Stimulated activated naive B cell treated with anti-CD40 and anti-IgM and Interleukin-4, amounts not matched to agents 10 μg/mL and 1 μg/mL and 100 μg/mL, for 72 hours (primary cell): Measurements from ENCODE around the gene ADK.

Experiments used
- ATAC-seq, 2 donors: fragments of 150-1000 bp; cut with Tn5 transposase; replicated peaks; 2 replicates each; pipeline ENCODE4 v1.10.0; 2021; ENCODE audit warnings: moderate library complexity in 1 of 2
- DNase-seq: peaks from one replicate; pipeline ENCODE4 v3.0.0; 2021
- H3K27ac Mint-ChIP-seq: one replicate; pipeline ENCODE4 v1.8.0; 2022; ENCODE audit warnings: mild to moderate bottlenecking, mixed read lengths
- H3K27me3 Mint-ChIP-seq, 2 donors: one replicate each; pipeline ENCODE4 v1.8.0; 2022; ENCODE audit warnings: mixed read lengths in 2 of 2
- H3K36me3 Mint-ChIP-seq, 2 donors: one replicate each; pipeline ENCODE4 v1.8.0; 2022; ENCODE audit warnings: mixed read lengths in 2 of 2, mild to moderate bottlenecking in 1 of 2
- H3K4me1 Mint-ChIP-seq, 2 donors: one replicate each; pipeline ENCODE4 v1.8.0; 2022; ENCODE audit warnings: mixed read lengths in 2 of 2, mild to moderate bottlenecking in 1 of 2
- H3K4me3 Mint-ChIP-seq, 2 donors: one replicate each; pipeline ENCODE4 v1.8.0; 2022; ENCODE audit warnings: mild to moderate bottlenecking in 2 of 2, mixed read lengths in 2 of 2, moderate library complexity in 1 of 2
- H3K9me3 Mint-ChIP-seq, 2 donors: one replicate each; pipeline ENCODE4 v1.8.0; 2022; ENCODE audit warnings: mixed read lengths in 2 of 2, mild to moderate bottlenecking in 1 of 2

ADK gene

GRCh38 chr10:74150990-74151878, at the start of gene ADK:
Gene ADK (plus strand): TSS chr10:74151221. CDS start chr10:74151279, 58 bp downstream.
- Mint-ChIP-seq H3K9me3 (no peaks in the 10 kb centered on the region), H3K4me3 (no peak within 1 kb of the TSS), H3K27me3 (no peaks in the 10 kb centered on the region), H3K36me3 (peaks cover 9 to 17% of the 10 kb centered on the region in 2 donors), H3K27ac (no peak within 1 kb of the TSS), H3K4me1 (peaks cover 33 to 50% of the 10 kb centered on the region in 2 donors)
- peak; percentile 91 to 94 for ATAC-seq
- DNase-seq, result peak; percentile 97

GRCh38 chr10:74103560-74104258, 47.3 kb upstream of the ADK start:
- DNase-seq, result no peak
- peaks cover 8 to 11% of the 10 kb centered on the region in 2 donors for H3K4me1 Mint-ChIP-seq
- H3K4me3 Mint-ChIP-seq, result no peak overlapping the region
- no peak overlapping the region for H3K27ac Mint-ChIP-seq
- peak; percentile 39 to 56 for ATAC-seq
- H3K9me3 Mint-ChIP-seq, result no peaks in the 10 kb centered on the region
- H3K27me3 Mint-ChIP-seq, result no peaks in the 10 kb centered on the region
- H3K36me3 Mint-ChIP-seq, result peaks cover 67 to 73% of the 10 kb centered on the region in 2 donors

DNA sequence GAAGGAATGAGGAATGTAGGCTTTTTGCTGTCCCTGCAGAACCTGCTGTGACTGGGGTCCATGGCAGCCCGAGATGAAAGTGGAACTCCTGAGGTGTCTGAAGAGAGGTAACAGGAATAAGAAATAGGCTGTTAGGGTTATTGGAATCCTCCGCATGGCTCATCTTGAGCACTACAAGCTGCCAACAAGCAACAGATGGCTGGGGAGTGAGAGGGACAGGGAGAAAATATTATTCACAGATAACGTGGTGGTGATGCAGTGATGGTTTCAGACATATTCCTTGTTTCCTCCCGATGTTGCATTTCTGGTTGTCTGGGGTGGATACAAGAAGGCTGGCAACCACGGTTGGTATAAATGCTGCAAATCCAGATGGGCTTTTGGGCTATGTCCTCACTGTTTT, 46.5 kb upstream of the ADK start:
- H3K27ac Mint-ChIP-seq, result no peak overlapping the region
- peaks cover 62 to 72% of the 10 kb centered on the region in 2 donors for H3K36me3 Mint-ChIP-seq
- H3K4me3 Mint-ChIP-seq, result no peak overlapping the region
- DNase-seq (no peak), ATAC-seq (no peak)
- peaks cover under 1 to 6% of the 10 kb centered on the region in 2 donors for H3K4me1 Mint-ChIP-seq
- no peaks in the 10 kb centered on the region for H3K9me3 Mint-ChIP-seq
- H3K27me3 Mint-ChIP-seq, result no peaks in the 10 kb centered on the region

- DNase-seq, result no peak
- H3K9me3 Mint-ChIP-seq, result no peaks in the 10 kb centered on the region
- no peaks in the 10 kb centered on the region for H3K27me3 Mint-ChIP-seq
- ATAC-seq, result no peak
- H3K4me1 Mint-ChIP-seq, result peaks cover 0 to 4% of the 10 kb centered on the region in 2 donors
- peaks cover 63 to 73% of the 10 kb centered on the region in 2 donors for H3K36me3 Mint-ChIP-seq
- H3K27ac Mint-ChIP-seq, result no peak overlapping the region
- H3K4me3 Mint-ChIP-seq, result no peak overlapping the region
Observed at GRCh38 chr10:74104996-74105395, 46.0 kb upstream of the ADK start.

GRCh38 chr10:74107391-74107790, 43.6 kb upstream of the ADK start:
- Mint-ChIP-seq H3K27ac (peak overlapping the region; percentile 43), H3K9me3 (no peaks in the 10 kb centered on the region), H3K4me3 (no peak overlapping the region), H3K4me1 (peaks cover 0 to 7% of the 10 kb centered on the region in 2 donors), H3K36me3 (peaks cover 61 to 85% of the 10 kb centered on the region in 2 donors), H3K27me3 (no peaks in the 10 kb centered on the region)
- DNase-seq (no peak), ATAC-seq (no peak)

DNA sequence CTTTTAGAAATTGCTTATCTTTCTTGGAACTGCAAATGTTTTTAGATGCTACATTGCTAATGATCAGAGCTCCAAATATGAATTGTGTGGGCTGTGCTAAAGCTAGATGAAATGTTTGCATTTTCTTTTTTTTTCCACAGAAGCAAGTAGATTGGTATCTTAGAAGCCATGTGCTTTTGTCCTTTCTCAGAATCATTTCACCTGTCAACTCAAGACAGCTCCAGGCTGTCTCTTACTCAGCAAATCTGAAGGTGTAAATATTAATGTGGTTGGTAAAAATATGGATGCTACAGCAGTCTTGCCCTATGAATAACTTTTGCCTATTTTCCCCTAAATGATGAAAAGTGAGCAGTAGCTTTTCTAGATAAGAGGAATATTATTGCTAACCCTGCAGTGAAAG, 41.6 kb upstream of the ADK start:
- Mint-ChIP-seq H3K27ac (no peak overlapping the region), H3K4me3 (no peak overlapping the region), H3K36me3 (peaks cover 58 to 84% of the 10 kb centered on the region in 2 donors), H3K4me1 (peaks cover 5 to 11% of the 10 kb centered on the region in 2 donors), H3K27me3 (no peaks in the 10 kb centered on the region), H3K9me3 (no peaks in the 10 kb centered on the region)
- no peak for ATAC-seq
- no peak for DNase-seq

DNA sequence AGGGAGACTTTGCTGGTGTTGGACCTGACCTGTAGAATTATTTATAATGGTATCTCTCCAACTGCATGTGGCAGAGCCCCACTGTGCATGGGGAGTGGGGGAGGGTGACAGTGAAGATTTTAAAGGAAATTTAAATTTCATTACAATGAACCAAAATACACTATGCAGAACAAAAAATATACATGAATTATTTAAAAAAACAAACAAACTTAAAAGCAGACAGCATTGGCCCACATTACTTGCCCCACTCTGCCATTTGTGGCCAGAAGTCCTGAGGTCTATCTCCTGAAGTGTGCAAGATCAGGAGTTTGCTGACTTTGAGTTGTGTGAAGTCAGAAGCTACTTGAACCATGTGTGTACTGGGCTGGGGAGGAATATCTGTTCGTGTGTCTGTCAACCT, 40.9 kb upstream of the ADK start:
- no peaks in the 10 kb centered on the region for H3K9me3 Mint-ChIP-seq
- H3K4me3 Mint-ChIP-seq, result no peak overlapping the region
- peak overlapping the region; percentile 20 for H3K27ac Mint-ChIP-seq
- ATAC-seq (no peak), DNase-seq (no peak)
- H3K27me3 Mint-ChIP-seq, result no peaks in the 10 kb centered on the region
- peaks cover 55 to 84% of the 10 kb centered on the region in 2 donors for H3K36me3 Mint-ChIP-seq
- H3K4me1 Mint-ChIP-seq, result peaks cover 5 to 11% of the 10 kb centered on the region in 2 donors

GRCh38 chr10:74111799-74112198, 39.2 kb upstream of the ADK start:
- no peak overlapping the region for H3K4me3 Mint-ChIP-seq
- no peaks in the 10 kb centered on the region for H3K27me3 Mint-ChIP-seq
- DNase-seq, result no peak
- ATAC-seq, result no peak
- peaks cover 56 to 90% of the 10 kb centered on the region in 2 donors for H3K36me3 Mint-ChIP-seq
- peak overlapping the region; percentile 69 for H3K27ac Mint-ChIP-seq
- no peaks in the 10 kb centered on the region for H3K9me3 Mint-ChIP-seq
- peaks cover 13 to 15% of the 10 kb centered on the region in 2 donors for H3K4me1 Mint-ChIP-seq

- H3K27me3 Mint-ChIP-seq, result no peaks in the 10 kb centered on the region
- peaks cover 18 to 31% of the 10 kb centered on the region in 2 donors for H3K4me1 Mint-ChIP-seq
- H3K4me3 Mint-ChIP-seq, result no peak overlapping the region
- H3K9me3 Mint-ChIP-seq, result no peaks in the 10 kb centered on the region
- DNase-seq (no peak), ATAC-seq (no peak)
- peak overlapping the region; percentile 62 for H3K27ac Mint-ChIP-seq
- H3K36me3 Mint-ChIP-seq, result peaks cover 61 to 91% of the 10 kb centered on the region in 2 donors
Observed at GRCh38 chr10:74113546-74113945, 37.5 kb upstream of the ADK start.

DNA sequence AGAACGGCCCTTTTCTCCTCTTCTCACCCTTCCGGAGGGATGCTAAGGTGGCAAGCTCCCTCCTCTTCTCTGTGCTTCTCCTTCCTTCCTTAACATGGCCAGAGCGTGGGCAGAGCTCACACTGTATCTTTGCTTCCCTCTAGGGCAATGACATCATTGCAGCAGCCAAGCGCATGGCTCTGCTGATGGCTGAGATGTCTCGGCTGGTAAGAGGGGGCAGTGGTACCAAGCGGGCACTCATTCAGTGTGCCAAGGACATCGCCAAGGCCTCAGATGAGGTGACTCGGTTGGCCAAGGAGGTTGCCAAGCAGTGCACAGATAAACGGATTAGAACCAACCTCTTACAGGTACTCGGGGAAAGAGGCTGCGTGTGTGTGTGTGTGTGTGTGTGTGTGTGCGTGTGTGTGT, 37.0 kb upstream of the ADK start:
- Mint-ChIP-seq H3K4me3 (no peak overlapping the region), H3K4me1 (peaks cover 18 to 33% of the 10 kb centered on the region in 2 donors), H3K27ac (peak overlapping the region; percentile 62), H3K36me3 (peaks cover 60 to 92% of the 10 kb centered on the region in 2 donors), H3K9me3 (no peaks in the 10 kb centered on the region), H3K27me3 (no peaks in the 10 kb centered on the region)
- no peak for DNase-seq
- no peak for ATAC-seq

- ATAC-seq (peak; percentile 74 to 86), DNase-seq (peak; percentile 15)
- H3K4me3 Mint-ChIP-seq, result peak overlapping the region in 1 of 2 donors; percentile 35
- H3K4me1 Mint-ChIP-seq, result peaks cover 17 to 41% of the 10 kb centered on the region in 2 donors
- H3K9me3 Mint-ChIP-seq, result no peaks in the 10 kb centered on the region
- H3K27ac Mint-ChIP-seq, result peak overlapping the region; percentile 88
- H3K36me3 Mint-ChIP-seq, result peaks cover 56 to 84% of the 10 kb centered on the region in 2 donors
- no peaks in the 10 kb centered on the region for H3K27me3 Mint-ChIP-seq
Observed at GRCh38 chr10:74117738-74118137, 33.3 kb upstream of the ADK start.

- Mint-ChIP-seq H3K36me3 (peaks cover 53 to 85% of the 10 kb centered on the region in 2 donors), H3K27ac (peak overlapping the region; percentile 88), H3K4me1 (peaks cover 19 to 41% of the 10 kb centered on the region in 2 donors), H3K9me3 (no peaks in the 10 kb centered on the region), H3K27me3 (no peaks in the 10 kb centered on the region), H3K4me3 (peak overlapping the region in 1 of 2 donors; percentile 25)
- ATAC-seq (no peak), DNase-seq (no peak)
Observed at GRCh38 chr10:74118804-74119203, 32.2 kb upstream of the ADK start.

GRCh38 chr10:74120911-74121310, 30.1 kb upstream of the ADK start:
- no peaks in the 10 kb centered on the region for H3K27me3 Mint-ChIP-seq
- H3K27ac Mint-ChIP-seq, result peak overlapping the region; percentile 14
- H3K4me1 Mint-ChIP-seq, result peaks cover 15 to 33% of the 10 kb centered on the region in 2 donors
- no peak overlapping the region for H3K4me3 Mint-ChIP-seq
- no peaks in the 10 kb centered on the region for H3K9me3 Mint-ChIP-seq
- ATAC-seq (no peak), DNase-seq (no peak)
- peaks cover 51 to 81% of the 10 kb centered on the region in 2 donors for H3K36me3 Mint-ChIP-seq

- no peak for DNase-seq
- peaks cover 15 to 29% of the 10 kb centered on the region in 2 donors for H3K4me1 Mint-ChIP-seq
- no peak overlapping the region for H3K27ac Mint-ChIP-seq
- peaks cover 51 to 81% of the 10 kb centered on the region in 2 donors for H3K36me3 Mint-ChIP-seq
- no peaks in the 10 kb centered on the region for H3K9me3 Mint-ChIP-seq
- no peak for ATAC-seq
- no peak overlapping the region for H3K4me3 Mint-ChIP-seq
- no peaks in the 10 kb centered on the region for H3K27me3 Mint-ChIP-seq
Observed at GRCh38 chr10:74121368-74121767, 29.7 kb upstream of the ADK start.
